HS-27A (cell line): ENCODE data around the gene RABGAP1L.
"Not testable (repeated sequence)": the region's sequence is repeated elsewhere in the genome, so short reads cannot be mapped to it uniquely, and the experiment has no call there.

Experiments
- DNase-seq: peaks from one replicate; pipeline ENCODE4 v3.0.0-alpha.2; 2012; ENCODE audit warnings: low read depth, missing footprints

The RABGAP1L gene

DNA sequence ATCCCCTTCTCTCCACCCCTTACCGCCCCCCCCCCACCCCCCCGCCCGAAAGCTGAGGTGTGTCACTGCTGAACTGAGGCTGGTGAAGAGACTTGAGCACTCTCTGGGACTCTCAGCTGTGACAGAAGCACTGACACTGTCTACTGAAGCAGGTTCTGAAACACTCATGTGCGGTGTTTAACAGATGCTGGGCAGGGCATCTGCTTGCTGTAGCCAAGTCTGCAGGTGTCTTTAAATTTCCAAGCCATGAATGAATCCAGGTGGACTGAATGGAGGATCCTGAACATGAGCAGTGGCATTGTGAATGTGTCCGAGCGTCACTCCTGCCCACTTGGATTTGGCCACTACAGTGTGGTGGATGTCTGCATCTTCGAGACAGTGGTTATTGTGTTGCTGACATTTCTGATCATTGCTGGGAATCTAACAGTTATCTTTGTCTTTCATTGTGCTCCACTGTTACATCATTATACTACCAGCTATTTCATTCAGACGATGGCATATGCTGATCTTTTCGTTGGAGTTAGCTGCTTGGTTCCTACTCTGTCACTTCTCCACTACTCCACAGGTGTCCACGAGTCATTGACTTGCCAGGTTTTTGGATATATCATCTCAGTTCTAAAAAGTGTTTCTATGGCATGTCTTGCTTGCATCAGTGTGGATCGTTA is 288.7 kb downstream of the RABGAP1L start, which contains the start of gene GPR52:
Gene GPR52, plus strand, starts transcription at position 99 of the 665 bp plus-strand sequence. Its CDS starts 148 bp downstream, at position 247.
- DNase-seq, result no peak

DNA sequence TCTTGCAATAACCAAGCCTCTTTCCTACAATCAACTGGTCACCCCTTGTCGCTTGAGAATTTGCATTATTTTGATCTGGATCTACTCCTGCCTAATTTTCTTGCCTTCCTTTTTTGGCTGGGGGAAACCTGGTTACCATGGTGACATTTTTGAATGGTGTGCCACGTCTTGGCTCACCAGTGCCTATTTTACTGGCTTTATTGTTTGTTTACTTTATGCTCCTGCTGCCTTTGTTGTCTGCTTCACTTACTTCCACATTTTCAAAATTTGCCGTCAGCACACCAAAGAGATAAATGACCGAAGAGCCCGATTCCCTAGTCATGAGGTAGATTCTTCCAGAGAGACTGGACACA is 289.2 kb downstream of the RABGAP1L start:
- no peak for DNase-seq

DNA sequence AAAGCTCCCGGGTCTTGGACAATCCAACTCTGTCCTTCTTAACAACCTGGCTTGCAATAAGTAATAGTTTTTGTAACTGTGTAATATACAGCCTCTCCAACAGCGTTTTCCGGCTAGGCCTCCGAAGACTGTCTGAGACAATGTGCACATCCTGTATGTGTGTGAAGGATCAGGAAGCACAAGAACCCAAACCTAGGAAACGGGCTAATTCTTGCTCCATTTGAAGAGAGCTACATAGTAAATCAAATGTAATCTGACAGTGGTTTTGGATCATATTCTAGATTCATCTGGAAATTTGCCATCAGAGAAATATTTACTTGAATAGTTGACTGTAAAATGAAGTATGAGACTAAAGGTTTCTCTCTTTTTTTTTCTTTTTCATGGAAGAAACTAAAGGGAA is 289.7 kb downstream of the RABGAP1L start:
- DNase-seq, result no peak

DNA sequence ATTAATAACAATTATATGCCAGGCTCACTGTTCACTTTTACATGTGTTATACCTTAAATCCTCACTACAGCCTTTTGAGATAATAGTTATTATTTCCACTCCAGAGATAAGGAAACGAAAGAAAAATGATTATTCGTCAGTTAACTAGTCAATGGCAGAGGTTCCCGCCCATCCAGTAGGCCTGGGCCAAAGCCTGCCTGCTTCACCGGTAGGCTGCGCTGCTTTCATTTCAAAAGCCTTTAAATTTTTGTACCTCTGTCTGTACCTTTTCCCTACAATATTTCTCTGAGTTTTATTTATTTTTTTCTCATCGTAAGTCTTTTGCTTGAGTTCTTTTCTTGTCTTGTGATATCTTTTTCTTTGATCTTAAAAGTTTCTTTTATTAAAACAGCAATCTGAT is 292.1 kb downstream of the RABGAP1L start:
- DNase-seq, result no peak

DNA sequence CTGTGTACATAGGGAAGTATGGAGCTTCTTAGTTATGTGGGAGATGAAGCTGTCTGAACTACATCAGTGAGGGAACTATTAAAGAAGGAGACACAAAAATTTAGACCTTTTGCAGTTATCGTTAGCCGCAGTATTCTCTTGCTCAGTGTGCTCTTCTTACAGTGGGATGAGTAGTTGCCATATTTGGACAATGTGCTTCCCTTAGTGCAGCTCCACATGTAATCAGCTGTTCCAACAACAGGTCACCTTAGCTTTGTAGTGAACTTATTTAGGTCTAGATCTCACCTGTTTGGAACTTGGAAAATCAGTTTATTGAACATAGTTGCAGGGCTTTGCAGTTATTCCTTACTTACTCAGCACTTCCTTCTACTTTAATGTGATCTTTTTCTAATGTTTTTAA is 306.5 kb downstream of the RABGAP1L start:
- DNase-seq, result no peak

DNA sequence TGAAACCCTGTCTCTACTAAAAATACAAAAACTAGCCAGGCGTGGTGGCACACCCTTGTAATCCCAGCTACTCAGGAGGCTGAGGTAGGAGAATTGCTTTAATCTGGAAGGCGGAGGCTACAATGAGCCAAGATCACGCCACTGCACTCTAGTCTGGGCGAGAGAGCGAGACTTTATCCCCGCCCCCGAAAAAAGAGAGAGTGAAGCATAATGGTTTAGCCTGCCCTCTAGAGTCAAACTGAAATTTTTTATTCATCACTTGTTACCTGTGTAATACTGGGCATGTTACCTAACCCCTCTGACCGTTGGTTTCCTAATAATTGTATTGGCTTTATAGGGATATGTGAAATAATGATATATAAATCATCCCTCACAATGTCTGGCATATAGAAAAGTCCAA is 307.3 kb downstream of the RABGAP1L start:
- DNase-seq, result no peak

DNA sequence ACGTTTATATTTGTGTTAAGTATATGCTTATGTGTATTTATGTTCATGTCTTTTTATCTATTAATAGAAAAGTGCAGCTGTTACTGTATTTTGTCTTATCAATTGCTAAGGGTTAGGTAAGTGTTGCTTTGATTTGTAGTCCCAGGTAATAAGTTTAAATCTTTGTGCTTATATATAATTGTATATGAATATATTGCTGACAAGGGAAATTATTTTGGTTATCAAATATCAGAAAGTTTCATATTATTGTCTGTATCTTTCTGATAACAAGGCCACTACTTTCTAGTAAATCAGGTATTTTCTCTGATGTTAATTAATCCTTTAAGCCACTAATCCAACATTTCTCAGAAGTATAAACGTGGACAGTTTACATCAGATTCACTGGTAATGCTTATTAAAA is 309.7 kb downstream of the RABGAP1L start:
- no peak for DNase-seq

DNA sequence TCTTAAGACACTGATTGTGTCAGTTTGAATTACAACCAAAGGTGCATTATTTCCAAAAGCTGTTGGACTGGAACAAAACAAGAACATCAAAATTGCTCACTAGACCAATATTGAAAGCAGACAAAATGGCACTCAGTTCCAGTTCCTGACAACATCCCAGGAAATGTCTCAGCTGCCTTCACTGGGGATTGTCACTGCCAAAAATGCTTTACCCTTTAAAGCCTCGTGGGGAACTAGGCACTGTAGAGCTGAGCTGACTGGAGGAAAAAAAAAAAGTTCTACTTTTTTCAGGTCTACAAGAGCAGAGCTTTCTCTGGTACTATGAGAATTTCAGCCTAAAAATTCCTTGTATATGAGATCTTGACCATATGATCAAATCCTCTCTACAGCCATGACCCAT is 310.4 kb downstream of the RABGAP1L start:
- DNase-seq, result no peak

DNA sequence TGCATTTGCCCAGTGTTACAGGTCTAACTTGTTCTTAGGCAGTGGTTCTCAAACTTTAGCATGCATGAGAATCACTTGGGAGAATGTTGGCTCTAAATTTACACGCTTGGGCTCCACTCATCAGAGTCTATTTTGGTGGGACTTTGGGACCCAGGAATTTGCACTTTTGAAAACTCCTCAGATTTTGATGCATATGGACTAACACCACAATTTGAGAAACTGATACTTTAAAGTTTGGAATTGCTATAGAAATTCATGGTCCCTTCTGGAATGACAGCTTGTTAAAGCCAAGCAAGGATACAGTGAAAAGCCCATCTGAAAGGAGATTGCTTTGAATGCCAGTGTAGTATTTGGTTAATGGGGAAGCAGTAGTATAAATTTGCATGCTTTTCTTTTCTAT is 320.0 kb downstream of the RABGAP1L start:
- DNase-seq, result no peak

DNA sequence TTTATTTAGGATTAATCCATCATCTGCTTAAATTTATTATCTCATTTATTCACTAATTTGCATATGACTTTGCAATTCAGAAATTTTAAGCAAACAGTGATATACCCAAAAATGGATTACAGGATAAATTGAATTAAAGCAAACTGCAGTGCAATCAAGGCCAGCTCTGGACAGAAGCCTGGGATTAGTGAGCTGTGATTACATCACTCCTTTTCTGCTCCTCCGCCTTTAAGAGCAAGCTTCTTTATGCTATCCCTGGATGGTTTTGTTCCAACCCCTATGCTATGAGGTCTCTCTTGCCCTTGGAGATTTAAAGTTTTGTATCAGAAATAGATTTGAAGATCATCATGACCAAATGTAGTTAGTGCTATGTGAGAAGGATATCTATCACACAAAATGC is 321.0 kb downstream of the RABGAP1L start:
- DNase-seq, result no peak

DNA sequence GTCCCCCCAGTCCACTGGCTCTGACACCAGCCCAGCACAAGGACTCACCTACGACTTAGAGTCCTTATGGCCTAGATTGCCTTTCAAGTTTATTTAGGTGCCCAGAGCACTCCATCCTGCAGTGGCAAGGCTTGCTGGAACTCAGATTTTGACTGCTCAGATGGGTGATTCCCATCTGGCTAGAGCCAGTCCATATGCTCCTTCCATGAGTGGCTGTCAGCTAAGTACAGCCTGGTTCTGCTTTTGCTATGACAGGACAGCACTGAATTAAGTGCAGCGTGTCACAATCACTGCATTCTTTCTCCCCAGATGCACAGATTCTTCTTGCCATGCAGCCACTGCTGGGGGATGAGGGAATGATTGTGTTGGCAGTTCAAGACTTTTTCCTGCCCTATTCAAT is 332.3 kb downstream of the RABGAP1L start:
- DNase-seq, result no peak

DNA sequence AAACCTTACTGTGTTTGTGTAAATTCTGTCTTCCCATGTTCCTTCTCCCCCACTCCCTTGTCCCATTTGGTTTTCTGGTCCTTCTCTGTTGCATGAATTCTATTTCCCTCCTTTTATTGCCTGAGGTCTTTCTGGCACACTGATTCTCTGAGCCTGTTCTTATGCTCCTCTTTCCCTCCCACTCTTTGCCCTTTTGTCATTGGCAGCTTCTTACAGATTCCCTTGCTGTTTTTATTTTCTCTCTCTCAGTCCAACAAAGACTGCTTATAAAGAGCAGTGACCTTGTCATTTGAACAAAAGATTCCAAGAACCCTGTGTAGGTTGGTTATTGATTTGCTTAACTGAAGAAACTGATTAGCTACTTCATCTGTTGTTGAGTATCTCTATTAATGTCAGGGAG is 338.2 kb downstream of the RABGAP1L start:
- no peak for DNase-seq

DNA sequence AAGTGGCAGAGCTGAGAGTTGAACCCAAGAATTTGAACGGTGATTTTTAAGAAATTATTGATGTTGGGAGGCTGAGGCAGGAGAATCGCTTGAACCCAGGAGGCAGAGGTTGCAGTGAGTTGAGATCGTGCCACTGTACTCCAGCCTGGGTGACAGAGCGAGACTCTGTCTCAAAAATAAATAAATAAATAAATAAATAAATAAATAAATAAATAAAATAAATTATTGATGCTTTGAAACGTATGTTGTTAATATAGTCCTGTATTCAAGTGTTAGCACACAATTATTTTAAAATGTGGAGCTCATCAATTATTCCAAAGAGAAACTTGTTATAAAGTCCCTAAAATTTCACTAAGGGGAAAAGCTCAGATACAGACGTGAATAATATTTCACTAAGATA is 357.4 kb downstream of the RABGAP1L start:
- not testable (repeated sequence) for DNase-seq

DNA sequence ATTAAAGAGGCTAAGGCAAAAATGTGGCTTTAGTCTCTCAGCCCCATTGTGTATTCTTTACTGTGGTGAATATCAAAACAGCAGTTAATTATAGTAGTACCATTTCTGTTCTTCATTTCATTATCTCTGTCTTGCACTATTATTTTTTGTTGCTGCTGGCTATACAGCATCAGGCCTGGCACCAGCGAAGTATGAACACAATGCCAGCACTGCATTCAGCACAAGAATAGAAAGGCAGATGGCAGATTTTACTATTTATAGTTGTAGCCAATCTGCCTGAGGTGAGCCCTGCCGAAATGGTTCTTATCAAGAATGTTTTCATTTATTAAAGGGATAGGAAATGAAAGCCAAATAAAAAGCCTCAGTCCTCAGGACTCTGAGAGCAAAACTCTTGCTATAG is 360.5 kb downstream of the RABGAP1L start:
- DNase-seq, result no peak

DNA sequence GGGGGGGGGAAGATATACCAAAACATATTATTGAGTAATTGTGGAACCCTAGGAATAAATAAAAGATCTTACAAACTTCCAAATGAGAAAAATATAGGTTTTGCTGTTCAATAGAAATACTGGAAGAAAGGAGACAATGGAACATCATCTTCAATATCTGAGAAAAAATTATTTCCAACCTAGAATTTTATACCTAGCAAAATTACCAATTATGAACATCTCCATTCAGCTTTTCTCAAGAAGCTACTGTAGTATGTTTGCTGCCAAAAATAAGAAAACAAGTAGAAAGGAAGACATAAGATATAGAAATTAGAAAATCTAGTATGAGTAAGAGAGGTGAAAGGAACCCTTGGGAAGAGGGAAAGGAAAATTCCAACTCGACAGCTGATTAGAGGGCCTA is 372.4 kb downstream of the RABGAP1L start:
- no peak for DNase-seq

DNA sequence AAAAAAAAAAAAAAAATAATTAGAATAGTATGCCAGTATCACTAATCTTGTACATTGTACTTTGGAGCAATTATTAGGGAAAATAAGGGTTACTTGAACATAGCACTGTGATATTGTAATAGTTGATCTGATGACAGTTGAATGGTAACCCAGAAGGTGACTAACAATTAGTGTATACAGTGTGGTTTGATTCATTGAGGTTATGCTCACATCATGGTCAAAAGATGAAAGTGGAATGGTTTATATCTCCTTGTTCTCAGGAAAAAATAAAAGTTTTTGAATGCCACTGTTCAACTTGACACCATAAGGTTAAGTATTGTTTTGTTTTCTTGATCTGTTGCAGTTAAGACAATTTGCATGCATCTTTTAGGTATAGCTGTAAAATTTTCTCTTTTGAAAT is 375.5 kb downstream of the RABGAP1L start:
- no peak for DNase-seq

DNA sequence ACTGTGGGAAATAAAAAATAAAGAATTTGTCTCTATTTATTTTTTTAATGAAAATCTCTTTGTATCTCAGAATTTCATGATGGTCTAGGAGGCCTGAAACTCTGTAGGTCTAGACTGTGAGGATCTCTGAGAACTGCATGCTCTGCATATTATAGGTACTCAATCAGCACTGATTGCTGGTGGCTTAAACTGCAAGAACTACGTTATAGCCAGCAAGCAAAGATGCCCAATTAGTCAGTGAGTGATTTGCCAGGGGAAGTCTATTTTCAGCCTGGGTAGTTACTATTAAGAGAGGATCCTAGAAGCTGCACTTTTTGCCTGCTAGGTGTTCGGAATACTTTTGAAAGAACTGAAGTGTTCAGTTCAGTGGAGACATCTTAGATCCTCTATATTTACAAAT is 375.9 kb downstream of the RABGAP1L start:
- no peak for DNase-seq

DNA sequence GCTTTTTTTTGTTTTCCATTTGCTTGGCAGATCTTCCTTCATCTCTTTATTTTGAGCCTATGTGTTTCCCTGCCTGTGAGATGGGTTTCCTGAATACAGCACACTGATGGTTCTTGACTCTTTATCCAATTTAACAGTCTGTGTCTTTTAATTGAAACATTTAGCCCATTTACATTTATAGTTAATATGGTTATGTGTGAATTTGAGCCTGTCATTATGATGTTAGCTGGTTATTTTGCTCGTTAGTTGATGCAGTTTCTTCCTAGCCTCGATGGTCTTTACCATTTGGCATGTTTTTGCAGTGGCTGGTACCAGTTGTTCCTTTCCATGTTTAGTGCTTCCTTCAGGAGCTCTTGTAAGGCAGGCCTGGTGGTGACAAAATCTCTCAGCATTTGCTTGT is 384.1 kb downstream of the RABGAP1L start:
- not testable (repeated sequence) for DNase-seq

DNA sequence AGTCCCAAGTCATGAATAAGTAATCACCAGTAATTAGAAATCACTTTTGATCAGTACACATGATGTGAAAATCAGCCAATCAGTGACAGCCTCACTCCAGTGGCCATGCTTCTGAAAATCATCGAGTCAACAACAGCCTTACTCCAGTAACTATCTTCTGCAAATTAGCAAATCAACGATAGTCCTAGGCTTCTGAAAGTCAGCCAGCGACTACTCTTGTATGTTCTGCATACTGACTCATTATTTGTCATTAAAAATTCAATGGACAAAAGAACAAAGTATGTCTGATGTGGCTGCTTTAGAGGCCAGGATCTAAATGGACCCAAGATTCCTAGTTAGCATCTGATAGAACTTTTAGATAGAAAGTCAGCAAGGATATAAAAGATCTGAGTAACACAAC is 391.0 kb downstream of the RABGAP1L start:
- no peak for DNase-seq

DNA sequence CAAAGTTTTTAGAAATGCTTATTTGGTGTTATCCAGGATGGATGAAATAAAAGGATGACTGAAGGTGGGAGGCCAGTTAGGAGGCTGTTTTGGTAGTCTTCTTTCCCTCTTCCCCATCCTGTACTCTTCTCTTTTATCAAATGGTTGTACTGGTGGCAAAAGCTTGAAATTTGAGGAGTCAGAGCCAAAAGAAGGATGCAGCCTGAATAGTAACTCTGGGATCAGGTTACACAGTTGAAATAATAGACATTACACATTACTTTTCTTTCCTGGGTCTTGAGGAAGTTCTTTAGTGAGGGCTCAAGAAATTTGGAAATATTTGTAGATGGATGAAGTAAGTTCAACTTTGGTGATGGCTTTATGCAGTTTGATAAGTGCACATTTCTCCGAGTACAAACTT is 397.1 kb downstream of the RABGAP1L start:
- no peak for DNase-seq

DNA sequence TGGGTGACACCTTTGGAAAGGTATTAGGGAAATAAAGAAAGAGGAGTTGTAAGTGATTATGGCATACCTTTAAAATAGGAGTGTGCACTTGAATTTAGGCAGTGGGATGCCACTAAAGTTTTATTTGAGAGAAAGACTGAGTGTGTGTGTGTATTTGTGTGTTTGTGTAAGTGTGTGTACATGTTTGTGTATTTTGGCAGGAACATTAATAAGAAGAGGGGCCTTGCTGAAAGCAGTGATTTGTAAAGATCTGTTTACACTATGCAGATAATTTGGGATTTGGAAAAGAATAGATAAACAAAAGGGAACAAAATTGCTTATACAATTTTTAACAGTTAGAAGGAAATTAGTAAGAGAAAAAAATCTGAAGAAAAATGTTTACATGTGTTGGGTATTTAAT is 409.2 kb downstream of the RABGAP1L start:
- DNase-seq, result no peak

DNA sequence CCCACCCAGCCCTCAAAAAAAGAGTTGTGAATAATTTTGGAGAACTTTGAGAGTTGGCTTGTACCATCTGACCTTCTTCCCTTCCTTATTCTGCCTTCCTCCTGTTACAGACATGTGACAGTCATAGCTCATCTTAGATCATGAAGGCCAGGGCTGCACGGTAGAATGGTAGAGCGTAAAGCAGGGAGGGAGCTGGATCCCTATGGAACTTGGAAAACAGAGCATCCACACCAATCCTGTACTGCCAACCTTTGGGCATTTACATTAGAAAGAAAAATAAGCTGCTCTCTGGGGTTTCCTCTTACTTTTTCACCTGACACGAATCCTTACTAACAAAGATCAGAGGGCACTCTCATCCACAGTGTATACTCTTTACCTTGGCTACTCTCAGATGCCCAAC is 409.9 kb downstream of the RABGAP1L start:
- no peak for DNase-seq

DNA sequence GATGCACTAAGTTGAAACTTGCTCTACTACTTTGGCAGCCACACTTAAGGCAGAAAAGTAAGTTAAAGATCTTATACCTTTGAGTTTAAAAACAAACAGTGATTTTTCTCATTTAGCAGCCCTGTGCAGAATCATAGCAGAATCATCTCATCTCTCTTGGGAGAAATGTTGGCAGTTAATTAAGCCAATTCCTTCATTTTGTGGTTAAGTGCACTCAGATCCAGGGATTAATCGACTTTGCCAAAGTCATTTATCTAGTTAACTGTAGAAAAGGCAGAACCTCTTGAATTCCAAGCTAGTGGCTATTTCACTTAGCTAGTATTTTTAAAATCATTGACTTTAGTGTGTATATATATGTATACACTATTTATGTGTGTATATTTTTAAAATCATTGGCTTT is 413.5 kb downstream of the RABGAP1L start:
- DNase-seq, result no peak

DNA sequence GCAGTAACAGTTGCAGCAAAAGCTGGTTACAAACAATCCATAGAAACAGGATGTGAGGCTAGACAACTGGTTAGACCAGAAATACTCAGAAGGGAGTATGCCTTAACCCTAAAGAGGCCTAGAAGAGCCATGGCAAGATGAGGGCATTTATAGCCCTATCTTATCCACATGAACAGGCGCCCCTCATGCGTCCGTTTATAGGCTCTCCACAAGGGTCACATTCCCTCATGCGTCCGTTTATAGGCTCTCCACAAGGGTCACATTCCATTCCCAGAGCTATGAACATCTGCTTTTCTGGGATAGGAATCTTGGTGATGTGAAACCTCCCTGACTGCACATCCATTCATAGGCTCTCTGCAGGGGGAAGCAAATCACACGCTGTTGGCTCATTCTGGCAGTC is 416.8 kb downstream of the RABGAP1L start:
- not testable (repeated sequence) for DNase-seq

DNA sequence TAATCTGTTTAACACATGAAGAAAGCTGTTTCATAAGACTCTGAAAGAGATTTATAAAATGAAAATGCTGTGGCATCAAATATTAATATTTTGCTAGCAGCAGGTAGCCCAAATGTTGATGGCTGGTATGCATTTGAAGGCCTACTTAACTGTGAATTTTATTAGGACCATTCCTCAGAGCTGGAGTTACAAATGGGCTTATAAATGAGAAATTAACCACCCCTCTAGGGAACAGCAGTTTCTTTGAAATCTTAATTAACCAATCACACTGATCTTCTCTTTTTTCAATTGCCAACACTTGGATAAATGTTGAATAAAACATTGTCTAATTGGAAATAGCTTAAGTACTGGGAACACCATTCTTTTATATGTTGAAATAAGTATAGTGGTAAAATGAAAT is 418.4 kb downstream of the RABGAP1L start:
- no peak for DNase-seq
